Measurements from ENCODE around the gene PRDM13. TPM values are rescaled to one million over a fixed set of nuclear protein-coding genes. Genes with fewer than 3 reads are reported as not detected.
"Not testable (repeated sequence)": the region's sequence is repeated elsewhere in the genome, so short reads cannot be mapped to it uniquely, and the experiment has no call there.

Gene PRDM13
- total RNA-seq, 1 donor from 2014 or later, result not detected

DNA sequence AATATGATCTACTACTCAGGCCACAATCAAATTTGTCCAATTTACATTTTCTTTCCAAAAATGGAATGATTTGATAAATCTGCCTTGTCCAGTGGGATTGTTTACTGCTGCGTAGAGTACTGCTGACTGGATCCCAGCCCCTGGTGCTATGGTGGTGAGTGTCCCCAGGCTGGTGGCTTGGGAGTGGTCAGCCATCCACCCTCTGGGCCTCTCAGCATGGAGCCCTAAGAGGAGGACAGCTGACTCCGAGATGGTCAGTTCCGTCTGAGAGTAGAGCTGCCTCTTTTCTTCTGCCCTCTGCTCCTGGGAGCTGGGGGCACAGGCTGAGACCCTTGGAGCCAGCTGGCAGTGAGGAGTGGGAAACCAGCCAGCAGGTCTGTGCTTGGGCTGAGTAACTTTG lies 22.7 kb downstream of the PRDM13 start:
- H3K4me1 ChIP-seq (ENCODE audit: control insufficient read depth in 3 of 3, insufficient read depth in 3 of 3, low read length in 3 of 3), result no peaks in the 10 kb centered on the region
- peaks cover 0 to 11% (median 5%) of the 10 kb centered on the region in 3 donors for H3K27me3 ChIP-seq (ENCODE audit: control insufficient read depth in 3 of 3, insufficient read depth in 3 of 3, low read length in 3 of 3)
- no peaks in the 10 kb centered on the region for H3K9me3 ChIP-seq (ENCODE audit: control insufficient read depth in 3 of 3, low read length in 3 of 3)
- no peak overlapping the region for H3K9ac ChIP-seq (ENCODE audit: low read depth in 1 of 3, low read length in 3 of 3)
- H3K27ac ChIP-seq (ENCODE audit: low read depth, low read length), result no peak overlapping the region
- no peaks in the 10 kb centered on the region for H3K36me3 ChIP-seq (ENCODE audit: control insufficient read depth in 3 of 3, insufficient read depth in 3 of 3, low read length in 3 of 3)
- no peak overlapping the region for H3K4me3 ChIP-seq (ENCODE audit: low read length in 3 of 3)

DNA sequence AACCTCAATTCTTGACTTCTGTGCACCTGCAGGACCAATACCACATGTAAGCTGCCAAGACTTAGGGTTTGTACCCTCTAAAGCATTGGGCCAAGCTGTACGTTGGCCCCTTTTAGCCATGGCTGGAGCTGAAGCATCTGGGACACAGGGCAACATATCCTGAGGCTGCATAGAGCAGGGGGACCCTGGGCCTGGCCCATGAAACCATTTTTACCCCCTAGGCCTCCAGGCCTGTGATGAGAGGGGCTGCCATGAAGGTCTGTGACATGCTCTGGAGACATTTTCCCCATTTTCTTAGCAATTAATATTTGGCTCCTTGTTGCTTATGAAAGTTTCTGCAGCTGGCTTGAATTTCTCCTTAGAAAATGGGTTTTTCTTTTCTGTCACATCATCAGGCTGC lies 31.0 kb downstream of the PRDM13 start:
- Histone ChIP-seq H3K27ac (ENCODE audit: low read depth, low read length) (no peak overlapping the region), H3K27me3 (ENCODE audit: control insufficient read depth in 3 of 3, insufficient read depth in 3 of 3, low read length in 3 of 3) (peaks cover 4 to 13% (median 5%) of the 10 kb centered on the region in 3 donors), H3K9me3 (ENCODE audit: control insufficient read depth in 3 of 3, low read length in 3 of 3) (peaks cover 0 to 5% (median 0%) of the 10 kb centered on the region in 3 donors), H3K4me1 (ENCODE audit: control insufficient read depth in 3 of 3, insufficient read depth in 3 of 3, low read length in 3 of 3) (no peaks in the 10 kb centered on the region), H3K9ac (ENCODE audit: low read depth in 1 of 3, low read length in 3 of 3) (no peak overlapping the region), H3K4me3 (ENCODE audit: low read length in 3 of 3) (no peak overlapping the region), H3K36me3 (ENCODE audit: control insufficient read depth in 3 of 3, insufficient read depth in 3 of 3, low read length in 3 of 3) (no peaks in the 10 kb centered on the region)

DNA sequence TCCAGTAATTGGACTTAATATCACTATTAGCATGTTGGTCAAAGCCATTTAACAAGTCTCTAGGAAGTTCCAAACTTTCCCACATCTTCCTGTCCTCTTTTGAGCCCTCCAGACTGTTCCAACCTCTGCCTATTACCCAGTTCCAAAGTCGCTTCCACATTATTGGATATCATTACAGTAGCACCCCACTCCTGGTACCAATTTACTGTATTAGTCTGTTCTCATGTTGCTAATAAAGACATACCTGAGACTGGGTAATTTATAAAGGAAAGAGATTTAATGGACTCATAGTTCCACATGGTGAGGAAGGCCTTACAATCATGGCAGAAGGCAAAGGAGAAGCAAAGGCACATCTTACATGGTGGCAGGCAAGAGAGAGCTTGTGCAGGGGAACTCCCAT lies 31.7 kb downstream of the PRDM13 start:
- H3K4me3 ChIP-seq (ENCODE audit: low read length in 3 of 3); H3K36me3 ChIP-seq (ENCODE audit: control insufficient read depth in 3 of 3, insufficient read depth in 3 of 3, low read length in 3 of 3); H3K27me3 ChIP-seq (ENCODE audit: control insufficient read depth in 3 of 3, insufficient read depth in 3 of 3, low read length in 3 of 3); H3K4me1 ChIP-seq (ENCODE audit: control insufficient read depth in 3 of 3, insufficient read depth in 3 of 3, low read length in 3 of 3); H3K9me3 ChIP-seq (ENCODE audit: control insufficient read depth in 3 of 3, low read length in 3 of 3); H3K27ac ChIP-seq (ENCODE audit: low read depth, low read length); H3K9ac ChIP-seq (ENCODE audit: low read depth in 1 of 3, low read length in 3 of 3): not testable (repeated sequence)

DNA sequence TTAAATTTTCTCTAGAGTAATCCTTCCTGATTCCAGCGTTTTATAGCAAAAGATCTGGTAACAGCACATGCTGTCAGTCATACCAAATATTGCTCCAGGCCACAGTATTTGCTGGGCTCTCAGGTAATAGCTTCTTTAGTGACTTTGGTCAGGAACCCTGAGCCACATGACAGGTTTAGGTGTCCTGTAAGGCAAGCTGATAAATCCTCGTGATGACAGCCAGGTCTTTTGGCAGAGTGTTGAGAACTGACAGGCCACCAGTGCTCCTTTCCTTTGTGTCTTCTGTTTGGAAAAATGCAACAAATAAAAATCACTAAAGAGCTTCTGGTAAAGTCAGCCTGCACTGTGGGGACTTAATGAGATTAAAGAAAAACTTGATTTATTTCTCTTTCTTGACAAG lies 34.6 kb downstream of the PRDM13 start:
- no peak overlapping the region for H3K4me3 ChIP-seq (ENCODE audit: low read length in 3 of 3)
- H3K27ac ChIP-seq (ENCODE audit: low read depth, low read length), result no peak overlapping the region
- H3K36me3 ChIP-seq (ENCODE audit: control insufficient read depth in 3 of 3, insufficient read depth in 3 of 3, low read length in 3 of 3), result no peaks in the 10 kb centered on the region
- peaks cover 0 to 5% (median 0%) of the 10 kb centered on the region in 3 donors for H3K9me3 ChIP-seq (ENCODE audit: control insufficient read depth in 3 of 3, low read length in 3 of 3)
- peaks cover 0 to 8% (median 0%) of the 10 kb centered on the region in 3 donors for H3K27me3 ChIP-seq (ENCODE audit: control insufficient read depth in 3 of 3, insufficient read depth in 3 of 3, low read length in 3 of 3)
- no peak overlapping the region for H3K9ac ChIP-seq (ENCODE audit: low read depth in 1 of 3, low read length in 3 of 3)
- H3K4me1 ChIP-seq (ENCODE audit: control insufficient read depth in 3 of 3, insufficient read depth in 3 of 3, low read length in 3 of 3), result no peaks in the 10 kb centered on the region

DNA sequence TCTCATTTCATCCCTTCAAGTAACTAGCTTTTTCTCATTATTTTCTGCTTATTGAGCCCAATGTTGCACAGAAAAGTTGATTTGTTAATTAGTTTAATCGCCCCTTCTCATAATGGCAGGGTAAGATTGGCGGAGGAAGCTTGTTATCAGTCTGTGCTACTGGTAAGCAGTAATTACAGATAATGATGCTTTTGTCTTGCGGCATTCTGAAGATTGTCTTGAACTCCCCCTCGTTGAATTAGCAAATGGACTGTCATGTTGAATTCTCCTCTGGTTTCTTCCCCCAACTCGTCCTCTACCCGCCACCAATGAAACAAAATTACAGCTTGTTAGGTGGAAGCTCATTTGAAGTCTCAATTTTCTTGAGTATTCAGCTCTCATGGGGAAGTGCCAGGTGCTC lies 39.4 kb downstream of the PRDM13 start:
- H3K27ac ChIP-seq (ENCODE audit: low read depth, low read length), result no peak overlapping the region
- H3K4me3 ChIP-seq (ENCODE audit: low read length in 3 of 3), result no peak overlapping the region
- no peak overlapping the region for H3K9ac ChIP-seq (ENCODE audit: low read depth in 1 of 3, low read length in 3 of 3)

DNA sequence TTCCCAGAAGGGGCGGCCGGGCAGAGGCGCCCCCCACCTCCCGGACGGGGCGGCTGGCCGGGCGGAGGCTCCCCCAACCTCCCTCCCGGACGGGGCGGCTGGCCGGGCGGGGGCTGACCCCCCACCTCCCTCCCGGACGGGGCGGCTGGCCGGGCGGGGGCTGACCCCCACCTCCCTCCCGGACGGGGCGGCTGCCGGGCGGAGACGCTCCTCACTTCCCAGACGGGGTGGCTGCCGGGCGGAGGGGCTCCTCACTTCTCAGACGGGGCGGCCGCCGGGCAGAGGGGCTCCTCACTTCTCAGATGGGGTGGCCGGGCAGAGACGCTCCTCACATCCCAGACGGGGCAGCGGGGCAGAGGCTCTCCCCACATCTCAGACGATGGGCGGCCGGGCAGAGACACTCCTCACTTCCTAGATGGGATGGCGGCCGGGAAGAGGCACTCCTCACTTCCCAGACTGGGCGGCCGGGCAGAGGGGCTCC lies 43.5 kb downstream of the PRDM13 start:
- peaks cover 0 to 10% (median 2%) of the 10 kb centered on the region in 3 donors for H3K27me3 ChIP-seq (ENCODE audit: control insufficient read depth in 3 of 3, insufficient read depth in 3 of 3, low read length in 3 of 3)
- not testable (repeated sequence) for H3K9ac ChIP-seq (ENCODE audit: low read depth in 1 of 3, low read length in 3 of 3); H3K9me3 ChIP-seq (ENCODE audit: control insufficient read depth in 3 of 3, low read length in 3 of 3); H3K4me3 ChIP-seq (ENCODE audit: low read length in 3 of 3); H3K4me1 ChIP-seq (ENCODE audit: control insufficient read depth in 3 of 3, insufficient read depth in 3 of 3, low read length in 3 of 3); H3K36me3 ChIP-seq (ENCODE audit: control insufficient read depth in 3 of 3, insufficient read depth in 3 of 3, low read length in 3 of 3); H3K27ac ChIP-seq (ENCODE audit: low read depth, low read length)

More for the DNA sequence above, 39.4 kb downstream of the PRDM13 start:
- no peaks in the 10 kb centered on the region for H3K9me3 ChIP-seq (ENCODE audit: control insufficient read depth in 3 of 3, low read length in 3 of 3)
- H3K36me3 ChIP-seq (ENCODE audit: control insufficient read depth in 3 of 3, insufficient read depth in 3 of 3, low read length in 3 of 3), result no peaks in the 10 kb centered on the region
- peaks cover 0 to 10% (median 2%) of the 10 kb centered on the region in 3 donors for H3K27me3 ChIP-seq (ENCODE audit: control insufficient read depth in 3 of 3, insufficient read depth in 3 of 3, low read length in 3 of 3)
- H3K4me1 ChIP-seq (ENCODE audit: control insufficient read depth in 3 of 3, insufficient read depth in 3 of 3, low read length in 3 of 3), result no peaks in the 10 kb centered on the region

DNA sequence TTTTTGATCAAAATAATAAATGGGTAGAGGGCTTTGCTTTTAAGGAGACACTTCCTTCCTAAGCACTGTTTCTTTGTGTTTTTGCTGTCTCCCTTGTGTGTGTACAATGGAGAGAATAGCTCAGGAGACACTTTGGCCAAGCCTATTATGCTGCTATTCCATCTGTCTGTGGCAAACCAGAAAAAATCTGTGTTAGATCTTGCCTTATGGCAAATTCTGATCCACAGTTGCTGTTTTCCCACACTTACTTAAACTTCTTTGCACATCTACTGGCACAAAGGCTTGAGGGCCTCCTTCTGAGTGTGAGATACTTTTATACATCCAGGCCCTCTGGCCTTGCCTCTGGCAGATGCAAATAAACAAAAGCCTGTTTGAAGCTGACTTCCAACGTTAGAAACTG lies 53.6 kb downstream of the PRDM13 start:
- Histone ChIP-seq H3K27me3 (ENCODE audit: control insufficient read depth in 3 of 3, insufficient read depth in 3 of 3, low read length in 3 of 3) (no peaks in the 10 kb centered on the region), H3K36me3 (ENCODE audit: control insufficient read depth in 3 of 3, insufficient read depth in 3 of 3, low read length in 3 of 3) (no peaks in the 10 kb centered on the region)

DNA sequence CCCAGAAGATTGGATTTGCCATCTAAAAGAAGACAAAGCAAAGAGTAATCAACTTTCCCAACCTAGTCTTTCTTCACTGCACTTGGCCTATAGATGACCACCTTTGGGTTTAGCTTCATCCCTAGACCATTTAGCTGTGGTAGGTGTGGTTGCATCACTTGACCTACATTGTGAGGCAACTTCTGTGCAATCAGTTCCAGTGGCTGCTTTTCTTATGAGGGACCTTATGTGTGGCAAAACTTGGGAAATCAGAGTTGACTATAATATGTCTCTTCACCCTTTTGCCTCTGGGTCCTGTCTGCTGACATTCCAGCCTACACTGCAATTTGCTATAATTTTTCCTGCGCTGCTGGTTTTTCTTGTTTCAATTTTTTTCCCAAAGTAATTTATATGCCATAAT lies 55.2 kb downstream of the PRDM13 start:
- Histone ChIP-seq H3K4me3 (ENCODE audit: low read length in 3 of 3) (no peak overlapping the region), H3K9me3 (ENCODE audit: control insufficient read depth in 3 of 3, low read length in 3 of 3) (no peaks in the 10 kb centered on the region), H3K9ac (ENCODE audit: low read depth in 1 of 3, low read length in 3 of 3) (no peak overlapping the region), H3K27ac (ENCODE audit: low read depth, low read length) (no peak overlapping the region), H3K4me1 (ENCODE audit: control insufficient read depth in 3 of 3, insufficient read depth in 3 of 3, low read length in 3 of 3) (no peaks in the 10 kb centered on the region), H3K36me3 (ENCODE audit: control insufficient read depth in 3 of 3, insufficient read depth in 3 of 3, low read length in 3 of 3) (no peaks in the 10 kb centered on the region), H3K27me3 (ENCODE audit: control insufficient read depth in 3 of 3, insufficient read depth in 3 of 3, low read length in 3 of 3) (no peaks in the 10 kb centered on the region)

More for the DNA sequence above, 53.6 kb downstream of the PRDM13 start:
- H3K27ac ChIP-seq (ENCODE audit: low read depth, low read length), result no peak overlapping the region
- H3K9me3 ChIP-seq (ENCODE audit: control insufficient read depth in 3 of 3, low read length in 3 of 3), result no peaks in the 10 kb centered on the region
- no peak overlapping the region for H3K9ac ChIP-seq (ENCODE audit: low read depth in 1 of 3, low read length in 3 of 3)
- H3K4me1 ChIP-seq (ENCODE audit: control insufficient read depth in 3 of 3, insufficient read depth in 3 of 3, low read length in 3 of 3), result no peaks in the 10 kb centered on the region
- no peak overlapping the region for H3K4me3 ChIP-seq (ENCODE audit: low read length in 3 of 3)

DNA sequence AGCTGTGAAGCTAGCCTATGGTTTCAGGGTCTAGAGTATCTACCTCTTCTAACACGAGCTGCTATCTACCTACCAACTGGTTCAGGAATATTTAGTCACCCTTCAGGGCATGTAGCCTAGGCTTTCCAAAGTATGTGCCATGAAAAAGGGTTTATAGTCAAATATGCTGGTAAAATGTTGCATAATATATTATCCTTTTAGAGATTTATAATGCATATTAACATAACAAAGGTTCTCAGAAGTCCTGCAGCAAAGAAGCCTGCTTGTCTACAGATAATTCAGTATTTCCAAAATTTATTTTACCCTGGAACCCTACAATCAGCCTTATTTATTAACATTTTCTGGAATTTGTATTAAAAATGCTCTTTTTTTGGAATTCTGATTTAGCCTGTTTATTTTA lies 56.0 kb downstream of the PRDM13 start:
- no peak overlapping the region for H3K4me3 ChIP-seq (ENCODE audit: low read length in 3 of 3)
- no peak overlapping the region for H3K27ac ChIP-seq (ENCODE audit: low read depth, low read length)
- H3K9ac ChIP-seq (ENCODE audit: low read depth in 1 of 3, low read length in 3 of 3), result no peak overlapping the region
- no peaks in the 10 kb centered on the region for H3K27me3 ChIP-seq (ENCODE audit: control insufficient read depth in 3 of 3, insufficient read depth in 3 of 3, low read length in 3 of 3)
- H3K36me3 ChIP-seq (ENCODE audit: control insufficient read depth in 3 of 3, insufficient read depth in 3 of 3, low read length in 3 of 3), result no peaks in the 10 kb centered on the region
- H3K4me1 ChIP-seq (ENCODE audit: control insufficient read depth in 3 of 3, insufficient read depth in 3 of 3, low read length in 3 of 3), result no peaks in the 10 kb centered on the region
- H3K9me3 ChIP-seq (ENCODE audit: control insufficient read depth in 3 of 3, low read length in 3 of 3), result no peaks in the 10 kb centered on the region
